ENCODE measurements around the gene ITPR2.

DNA sequence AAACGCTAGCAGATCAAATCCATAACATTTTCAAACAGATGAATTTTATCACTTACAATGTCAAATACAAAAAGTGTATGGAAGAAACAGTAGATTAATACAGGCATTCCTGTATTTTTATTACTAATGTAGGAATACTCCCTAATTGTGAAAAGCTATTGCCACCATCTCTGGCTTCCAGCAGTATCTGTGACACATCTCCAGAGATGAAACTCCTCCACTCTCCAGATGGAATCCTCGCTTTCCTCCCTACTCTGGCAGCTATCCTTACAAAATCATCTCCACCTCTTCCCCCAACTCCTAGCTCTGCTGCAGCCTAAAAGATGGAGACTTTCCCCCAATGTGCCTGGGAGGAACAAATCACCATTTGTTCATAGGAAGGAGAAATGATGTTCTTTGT, 426.2 kb downstream of the ITPR2 start:
- TF ChIP-seq, protein P1, sequence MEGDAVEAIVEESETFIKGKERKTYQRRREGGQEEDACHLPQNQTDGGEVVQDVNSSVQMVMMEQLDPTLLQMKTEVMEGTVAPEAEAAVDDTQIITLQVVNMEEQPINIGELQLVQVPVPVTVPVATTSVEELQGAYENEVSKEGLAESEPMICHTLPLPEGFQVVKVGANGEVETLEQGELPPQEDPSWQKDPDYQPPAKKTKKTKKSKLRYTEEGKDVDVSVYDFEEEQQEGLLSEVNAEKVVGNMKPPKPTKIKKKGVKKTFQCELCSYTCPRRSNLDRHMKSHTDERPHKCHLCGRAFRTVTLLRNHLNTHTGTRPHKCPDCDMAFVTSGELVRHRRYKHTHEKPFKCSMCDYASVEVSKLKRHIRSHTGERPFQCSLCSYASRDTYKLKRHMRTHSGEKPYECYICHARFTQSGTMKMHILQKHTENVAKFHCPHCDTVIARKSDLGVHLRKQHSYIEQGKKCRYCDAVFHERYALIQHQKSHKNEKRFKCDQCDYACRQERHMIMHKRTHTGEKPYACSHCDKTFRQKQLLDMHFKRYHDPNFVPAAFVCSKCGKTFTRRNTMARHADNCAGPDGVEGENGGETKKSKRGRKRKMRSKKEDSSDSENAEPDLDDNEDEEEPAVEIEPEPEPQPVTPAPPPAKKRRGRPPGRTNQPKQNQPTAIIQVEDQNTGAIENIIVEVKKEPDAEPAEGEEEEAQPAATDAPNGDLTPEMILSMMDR (IDR thresholded peaks at IDR 0.05), result no peak
- no peak for TF ChIP-seq ESRRA (IDR thresholded peaks at IDR 0.05; ENCODE audit: borderline replicate concordance, low read length)

Data from A549 (cell line).